Calu3 (cell line): Measurements from ENCODE around the gene SIRT7. TPM values are rescaled to one million over a fixed set of nuclear protein-coding genes. Genes with fewer than 3 reads are reported as not detected.

Experiments
- BruUV-seq: library from RNA; stranded (reverse); fragments of 400-500 nt; replicated peaks from 2 replicates; lab custom pipeline; 2021; lab: Mats Ljungman, UMichigan
- CTCF ChIA-PET: fragments of 300-600 bp; sonication (Branson Sonifier 250); formaldehyde crosslinking; loops from one replicate; lab custom pipeline; 2022; ENCODE audit warnings: antibody characterized with exemption; lab: Charles Lee
- DNase-seq: peaks from one replicate; pipeline ENCODE4 v3.0.0; 2022
- H3K27ac Mint-ChIP-seq: one replicate; pipeline ENCODE4 v1.8.0; 2022; ENCODE audit warnings: mixed read lengths; ENCODE audit not compliant: unreplicated experiment
- H3K27me3 Mint-ChIP-seq: one replicate; pipeline ENCODE4 v1.8.0; 2022; ENCODE audit warnings: mixed read lengths; ENCODE audit not compliant: unreplicated experiment
- H3K36me3 Mint-ChIP-seq: one replicate; pipeline ENCODE4 v1.8.0; 2022; ENCODE audit warnings: mild to moderate bottlenecking, moderate library complexity, mixed read lengths; ENCODE audit not compliant: insufficient read depth, unreplicated experiment
- H3K4me1 Mint-ChIP-seq: one replicate; pipeline ENCODE4 v1.8.0; 2022; ENCODE audit warnings: mild to moderate bottlenecking, low read depth, mixed read lengths; ENCODE audit not compliant: unreplicated experiment
- H3K4me3 Mint-ChIP-seq: one replicate; pipeline ENCODE4 v1.8.0; 2022; ENCODE audit warnings: mild to moderate bottlenecking, low read depth, moderate library complexity, mixed read lengths; ENCODE audit not compliant: unreplicated experiment
- H3K9me3 Mint-ChIP-seq: one replicate; pipeline ENCODE4 v1.8.0; 2022; ENCODE audit warnings: low read depth, mixed read lengths; ENCODE audit not compliant: unreplicated experiment
- CTCF ChIP-seq: fragments of 200-600 bp; IDR thresholded peaks from one replicate; pipeline ENCODE4 v1.8.0; 2022; ENCODE audit warnings: antibody characterized with exemption; ENCODE audit not compliant: unreplicated experiment
- intact Hi-C: fragments of 100-400 bp; cut with micrococcal nuclease; formaldehyde crosslinking; loops from one replicate; pipeline ENCODE4 v1.10.0; 2022; ENCODE audit not compliant: unreplicated experiment
- total RNA-seq: library from RNA; stranded (reverse); gene quantifications from 2 replicates; pipeline ENCODE4 v1.2.3, GENCODE V29; 2022

Gene SIRT7
- total RNA-seq, 1 experiment from 2014 or later = 50.3 TPM

GRCh38 chr17:81869221-81870130, 48.5 kb downstream of the SIRT7 start:
- CTCF ChIA-PET = interaction anchor here (0.5 kb wide), 1 partner anchor 106 kb away, joined by 3 read pairs; no protein-coding TSS in a partner anchor
- peak overlapping the region; percentile 75 for H3K4me3 Mint-ChIP-seq
- no peaks in the 10 kb centered on the region for H3K27me3 Mint-ChIP-seq
- peak; percentile 44 for DNase-seq
- H3K36me3 Mint-ChIP-seq = peaks cover 93% of the 10 kb centered on the region
- BruUV-seq = no TSS peak
- peaks cover 21% of the 10 kb centered on the region for H3K4me1 Mint-ChIP-seq
- no peaks in the 10 kb centered on the region for H3K9me3 Mint-ChIP-seq
- TF ChIP-seq CTCF = peak; percentile 85
- intact Hi-C loops = no loop called here
- H3K27ac Mint-ChIP-seq = peak overlapping the region; percentile 90

GRCh38 chr17:81868674-81869220, 49.2 kb downstream of the SIRT7 start:
- Mint-ChIP-seq H3K27me3 (no peaks in the 10 kb centered on the region), H3K4me3 (peak overlapping the region; percentile 75), H3K27ac (peak overlapping the region; percentile 90), H3K9me3 (no peaks in the 10 kb centered on the region), H3K36me3 (peaks cover 94% of the 10 kb centered on the region), H3K4me1 (peaks cover 21% of the 10 kb centered on the region)
- BruUV-seq = no TSS peak
- no peak for DNase-seq
- no peak for TF ChIP-seq CTCF
- intact Hi-C loops = no loop called here
- CTCF ChIA-PET = no interaction called here

GRCh38 chr17:81867991-81868673, 49.8 kb downstream of the SIRT7 start:
- H3K4me3 Mint-ChIP-seq = peak overlapping the region; percentile 52
- BruUV-seq = TSS peak; percentile 49
- TF ChIP-seq CTCF = no peak
- H3K4me1 Mint-ChIP-seq = peaks cover 23% of the 10 kb centered on the region
- peak; percentile 24 for DNase-seq
- CTCF ChIA-PET = interaction anchor here (0.5 kb wide), 1 partner anchor 924 kb away, joined by 3 read pairs; no protein-coding TSS in a partner anchor
- H3K27me3 Mint-ChIP-seq = no peaks in the 10 kb centered on the region
- peak overlapping the region; percentile 90 for H3K27ac Mint-ChIP-seq
- H3K36me3 Mint-ChIP-seq = peaks cover 95% of the 10 kb centered on the region
- no peaks in the 10 kb centered on the region for H3K9me3 Mint-ChIP-seq
- intact Hi-C loops = no loop called here
